Fibroblast of lung (primary cell): ENCODE measurements around the gene RHEB.

Experiments
- EZH2 ChIP-seq: IDR thresholded peaks from 2 replicates; pipeline ENCODE4 v1.5.1; 2012; ENCODE audit warnings: low read length, control low read depth, mild to moderate bottlenecking; ENCODE audit errors: missing control alignments
- TF ChIP-seq, protein P1 (sequence below), 2 donors: IDR thresholded peaks in 1 of 2; conservative IDR thresholded peaks in 1 of 2; 1 replicate in 1 of 2; 2 replicates in 1 of 2; pipeline ENCODE4 v1.5.1; 2011 to 2012; ENCODE audit warnings: low read length in 2 of 2, control low read depth in 1 of 2, inconsistent platforms in 1 of 2, low read depth in 1 of 2, mild to moderate bottlenecking in 1 of 2

- TF ChIP-seq, protein P1, sequence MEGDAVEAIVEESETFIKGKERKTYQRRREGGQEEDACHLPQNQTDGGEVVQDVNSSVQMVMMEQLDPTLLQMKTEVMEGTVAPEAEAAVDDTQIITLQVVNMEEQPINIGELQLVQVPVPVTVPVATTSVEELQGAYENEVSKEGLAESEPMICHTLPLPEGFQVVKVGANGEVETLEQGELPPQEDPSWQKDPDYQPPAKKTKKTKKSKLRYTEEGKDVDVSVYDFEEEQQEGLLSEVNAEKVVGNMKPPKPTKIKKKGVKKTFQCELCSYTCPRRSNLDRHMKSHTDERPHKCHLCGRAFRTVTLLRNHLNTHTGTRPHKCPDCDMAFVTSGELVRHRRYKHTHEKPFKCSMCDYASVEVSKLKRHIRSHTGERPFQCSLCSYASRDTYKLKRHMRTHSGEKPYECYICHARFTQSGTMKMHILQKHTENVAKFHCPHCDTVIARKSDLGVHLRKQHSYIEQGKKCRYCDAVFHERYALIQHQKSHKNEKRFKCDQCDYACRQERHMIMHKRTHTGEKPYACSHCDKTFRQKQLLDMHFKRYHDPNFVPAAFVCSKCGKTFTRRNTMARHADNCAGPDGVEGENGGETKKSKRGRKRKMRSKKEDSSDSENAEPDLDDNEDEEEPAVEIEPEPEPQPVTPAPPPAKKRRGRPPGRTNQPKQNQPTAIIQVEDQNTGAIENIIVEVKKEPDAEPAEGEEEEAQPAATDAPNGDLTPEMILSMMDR (conservative IDR thresholded peaks at IDR 0.05 in 1 of 2, IDR thresholded peaks at IDR 0.05 in 1 of 2; ENCODE audit: low read depth in 1 of 2, low read length in 2 of 2), result no peak
- TF ChIP-seq EZH2, result no peak
These were observed 67.8 kb downstream of the RHEB start for GRCh38 chr7:151451626-151452571.
